Measurements from ENCODE around the gene ARFGEF2. TPM values are rescaled to one million over a fixed set of nuclear protein-coding genes. Genes with fewer than 3 reads are reported as not detected.

The ARFGEF2 gene
- total and polyA plus RNA-seq, 10 of the 15 experiments (the other 5 are each of a cell fraction or from before 2014, with no cell fraction given): 5.2 to 24.1 (median 17.7) TPM

DNA sequence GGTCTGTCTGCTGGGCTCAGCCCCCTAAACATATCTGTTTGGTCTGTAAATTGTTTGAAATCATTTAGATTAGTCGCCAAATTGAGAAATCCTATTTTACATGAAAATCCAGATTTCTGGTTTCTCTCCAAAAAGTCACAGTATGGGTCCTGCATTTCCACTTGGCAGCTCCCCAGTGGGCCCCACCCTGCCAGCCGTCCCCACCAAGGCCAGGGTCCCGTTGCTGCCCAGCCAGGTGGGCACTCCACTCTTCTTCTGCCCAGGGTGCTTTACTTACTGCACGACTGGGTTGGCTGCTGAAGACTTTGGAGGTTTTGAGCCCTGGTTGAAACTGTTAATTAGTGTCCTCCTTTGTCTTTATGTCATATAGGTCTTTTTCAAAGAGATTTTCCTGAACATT is 50.4 kb downstream of the ARFGEF2 start (continued):
- no peak for TF ChIP-seq CBX5 (IDR thresholded peaks at IDR 0.05; ENCODE audit: low read depth)
- no peak for TF ChIP-seq PAX8 (IDR thresholded peaks at IDR 0.05)
- TF ChIP-seq SREBF2 (IDR thresholded peaks at IDR 0.05; ENCODE audit: low read length): no peak
- TF ChIP-seq CEBPB (IDR thresholded peaks at IDR 0.05; ENCODE audit: borderline replicate concordance in 1 of 2, low read depth in 2 of 2, low read length in 2 of 2): no peak
- TF ChIP-seq, protein P1, sequence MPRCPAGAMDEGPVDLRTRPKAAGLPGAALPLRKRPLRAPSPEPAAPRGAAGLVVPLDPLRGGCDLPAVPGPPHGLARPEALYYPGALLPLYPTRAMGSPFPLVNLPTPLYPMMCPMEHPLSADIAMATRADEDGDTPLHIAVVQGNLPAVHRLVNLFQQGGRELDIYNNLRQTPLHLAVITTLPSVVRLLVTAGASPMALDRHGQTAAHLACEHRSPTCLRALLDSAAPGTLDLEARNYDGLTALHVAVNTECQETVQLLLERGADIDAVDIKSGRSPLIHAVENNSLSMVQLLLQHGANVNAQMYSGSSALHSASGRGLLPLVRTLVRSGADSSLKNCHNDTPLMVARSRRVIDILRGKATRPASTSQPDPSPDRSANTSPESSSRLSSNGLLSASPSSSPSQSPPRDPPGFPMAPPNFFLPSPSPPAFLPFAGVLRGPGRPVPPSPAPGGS (IDR thresholded peaks at IDR 0.05; ENCODE audit: borderline replicate concordance, insufficient read depth, low read depth, low read length, poor library complexity, severe bottlenecking): no peak
- no peak for TF ChIP-seq RB1 (IDR thresholded peaks at IDR 0.05; ENCODE audit: borderline replicate concordance)

DNA sequence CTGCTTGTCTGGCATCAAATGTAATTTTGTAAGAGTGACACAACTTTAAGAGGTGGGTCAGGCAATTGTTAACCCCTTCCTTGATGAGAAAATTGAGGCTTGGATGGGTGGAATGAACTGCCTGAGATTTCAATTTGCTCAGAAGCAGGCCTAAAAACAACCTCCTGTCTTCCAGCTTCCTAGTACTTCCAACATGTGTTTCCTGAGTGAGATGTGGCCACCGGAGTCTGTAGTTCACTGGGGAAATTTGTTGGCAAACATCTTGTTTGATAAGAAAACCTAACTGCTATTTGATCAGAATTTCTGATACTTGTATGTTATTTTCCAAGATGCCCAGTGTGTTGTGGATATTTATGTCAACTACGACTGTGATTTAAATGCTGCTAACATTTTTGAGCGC is 51.3 kb downstream of the ARFGEF2 start:
- H4K20me1 ChIP-seq (ENCODE audit: control insufficient read depth, insufficient read depth): no peaks in the 10 kb centered on the region
- no peak for FAIRE-seq
- ATAC-seq: no peak
- H3K9ac ChIP-seq (ENCODE audit: control insufficient read depth, insufficient read depth, low read length): no peak overlapping the region
- no peak overlapping the region for H3K4me3 ChIP-seq
- in situ Hi-C loops (cut with MboI) (no loop called here), intact Hi-C loops (cut with micrococcal nuclease; ENCODE audit: unreplicated experiment) (no loop called here)
- H3K79me2 ChIP-seq (ENCODE audit: control insufficient read depth, insufficient read depth, low read length): no peaks in the 10 kb centered on the region
- POLR2A ChIA-PET: no interaction called here
- BruUV-seq (replicated peaks): no TSS peak
- no peaks in the 10 kb centered on the region for H3K27me3 ChIP-seq (replicated peaks in 1 of 2; ENCODE audit: control insufficient read depth in 2 of 2, insufficient read depth in 2 of 2, low read length in 1 of 2)
- no peaks in the 10 kb centered on the region for H3K9me3 ChIP-seq (replicated peaks; ENCODE audit: control insufficient read depth, insufficient read depth, low read length)
- SMC1A ChIA-PET (ENCODE audit: uncharacterized antibody, unreplicated experiment): no interaction called here
- no peak for DNase-seq (ENCODE audit: low read depth, low spot score)
- H3K4me2 ChIP-seq (ENCODE audit: control insufficient read depth, insufficient read depth): no peak overlapping the region
- no peak overlapping the region for H2AFZ ChIP-seq (ENCODE audit: control insufficient read depth, low read depth, low read length)
- RAD21 ChIA-PET (ENCODE audit: unreplicated experiment): no interaction called here
- H3K4me1 ChIP-seq (ENCODE audit: control insufficient read depth, insufficient read depth, low read length): no peaks in the 10 kb centered on the region
- 93% methylated on average over 3 of the region's 3 CpGs for WGBS (ENCODE audit: insufficient coverage, insufficient replicate concordance, low lambda C conversion rate, missing lambda C conversion rate)
- no peak overlapping the region for H3K27ac ChIP-seq (ENCODE audit: control insufficient read depth, insufficient read depth)
- CTCF ChIA-PET: no interaction called here
- H3K36me3 ChIP-seq (ENCODE audit: control insufficient read depth in 2 of 2, insufficient read depth in 2 of 2, low read length in 1 of 2): peaks cover 9 to 27% of the 10 kb centered on the region in 2 experiments
- TF ChIP-seq SREBF2 (IDR thresholded peaks at IDR 0.05; ENCODE audit: low read length): no peak
- TF ChIP-seq, protein P2, sequence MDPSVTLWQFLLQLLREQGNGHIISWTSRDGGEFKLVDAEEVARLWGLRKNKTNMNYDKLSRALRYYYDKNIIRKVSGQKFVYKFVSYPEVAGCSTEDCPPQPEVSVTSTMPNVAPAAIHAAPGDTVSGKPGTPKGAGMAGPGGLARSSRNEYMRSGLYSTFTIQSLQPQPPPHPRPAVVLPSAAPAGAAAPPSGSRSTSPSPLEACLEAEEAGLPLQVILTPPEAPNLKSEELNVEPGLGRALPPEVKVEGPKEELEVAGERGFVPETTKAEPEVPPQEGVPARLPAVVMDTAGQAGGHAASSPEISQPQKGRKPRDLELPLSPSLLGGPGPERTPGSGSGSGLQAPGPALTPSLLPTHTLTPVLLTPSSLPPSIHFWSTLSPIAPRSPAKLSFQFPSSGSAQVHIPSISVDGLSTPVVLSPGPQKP (IDR thresholded peaks at IDR 0.05; ENCODE audit: low read depth, low read length): no peak
- no peak for TF ChIP-seq ZNF622 (IDR thresholded peaks at IDR 0.05)
- no peak for TF ChIP-seq ZBTB11 (CRISPR knock-in tag; IDR thresholded peaks at IDR 0.05)
- TF ChIP-seq NFYB (IDR thresholded peaks at IDR 0.05; ENCODE audit: insufficient read depth, low read depth, low read length): no peak
- no peak for TF ChIP-seq HCFC1 (IDR thresholded peaks at IDR 0.05; ENCODE audit: low read length)
- TF ChIP-seq POU2F2 (IDR thresholded peaks at IDR 0.05; ENCODE audit: borderline replicate concordance, low read depth, low read length): no peak
- TF ChIP-seq, protein P3, sequence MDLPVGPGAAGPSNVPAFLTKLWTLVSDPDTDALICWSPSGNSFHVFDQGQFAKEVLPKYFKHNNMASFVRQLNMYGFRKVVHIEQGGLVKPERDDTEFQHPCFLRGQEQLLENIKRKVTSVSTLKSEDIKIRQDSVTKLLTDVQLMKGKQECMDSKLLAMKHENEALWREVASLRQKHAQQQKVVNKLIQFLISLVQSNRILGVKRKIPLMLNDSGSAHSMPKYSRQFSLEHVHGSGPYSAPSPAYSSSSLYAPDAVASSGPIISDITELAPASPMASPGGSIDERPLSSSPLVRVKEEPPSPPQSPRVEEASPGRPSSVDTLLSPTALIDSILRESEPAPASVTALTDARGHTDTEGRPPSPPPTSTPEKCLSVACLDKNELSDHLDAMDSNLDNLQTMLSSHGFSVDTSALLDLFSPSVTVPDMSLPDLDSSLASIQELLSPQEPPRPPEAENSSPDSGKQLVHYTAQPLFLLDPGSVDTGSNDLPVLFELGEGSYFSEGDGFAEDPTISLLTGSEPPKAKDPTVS (IDR thresholded peaks at IDR 0.05; ENCODE audit: low read depth, low read length): no peak
